ENCODE data around the gene RIOK2. TPM values are rescaled to one million over a fixed set of nuclear protein-coding genes. Genes with fewer than 3 reads are reported as not detected.

The RIOK2 gene
- polyA plus RNA-seq, 1 of the 3 experiments (the other 2 are of a cell fraction): 5.9 TPM

- CTCF ChIA-PET: no interaction called here
- H3K36me3 ChIP-seq (replicated peaks in 1 of 2; ENCODE audit: control insufficient read depth in 1 of 2, insufficient read depth in 2 of 2, low read length in 1 of 2): no peaks in the 10 kb centered on the region
- WGBS (ENCODE audit: low lambda C conversion rate): 75% methylated on average over 2 of the region's 2 CpGs
Measured at GRCh38 chr5:97119007-97119390, 64.0 kb downstream of the RIOK2 start.

DNA sequence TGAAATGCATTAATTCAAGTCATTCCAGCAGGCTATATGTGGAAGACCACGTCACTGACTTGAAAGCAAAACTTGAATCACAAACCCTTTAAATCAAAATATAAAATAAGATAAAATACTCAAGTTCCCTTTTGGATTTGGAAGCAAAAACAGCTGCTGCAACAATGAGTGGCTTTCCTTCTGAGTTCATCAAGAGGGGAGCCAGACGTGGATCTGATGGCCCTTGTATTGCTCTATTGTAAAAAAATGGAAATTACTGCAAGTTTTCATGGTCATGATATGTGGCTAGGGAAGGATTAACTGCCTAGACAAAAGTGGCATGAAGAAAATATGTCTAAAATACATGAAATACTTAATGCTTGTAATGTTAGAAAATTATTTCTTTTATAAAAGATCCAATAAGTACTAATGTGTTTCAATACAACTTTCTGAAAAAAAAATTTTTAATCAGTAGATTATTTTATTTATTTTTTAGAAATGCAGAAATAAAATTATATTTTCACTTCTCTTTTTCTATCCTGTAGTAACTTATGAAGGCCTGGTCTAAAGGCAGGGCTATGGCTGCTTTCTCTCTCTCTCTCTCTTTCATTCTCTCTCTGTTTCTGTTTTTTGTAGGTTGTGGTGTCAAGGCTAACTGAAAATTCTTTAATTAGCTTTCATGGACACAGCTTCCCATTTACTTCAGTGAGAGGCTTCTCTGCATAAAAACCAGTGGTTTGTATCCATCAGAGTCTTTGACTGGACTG is 64.6 kb downstream of the RIOK2 start:
- Histone ChIP-seq H4K20me1 (ENCODE audit: insufficient read depth) (no peaks in the 10 kb centered on the region), H3K9me3 (no peaks in the 10 kb centered on the region), H3K4me1 (ENCODE audit: control insufficient read depth in 1 of 2, insufficient read depth in 2 of 2, low read depth in 1 of 2, low read length in 1 of 2) (peaks cover 0 to 5% of the 10 kb centered on the region in 2 experiments; a peak in 1 of 4 replicates), H2AFZ (ENCODE audit: low read depth) (no peak overlapping the region), H3K9ac (no peak overlapping the region), H3K4me3 (ENCODE audit: low read depth in 2 of 2, low read length in 1 of 2) (no peak overlapping the region), H3K79me2 (ENCODE audit: insufficient read depth) (no peaks in the 10 kb centered on the region), H3F3A (replicated peaks; ENCODE audit: insufficient read depth) (no peaks in the 10 kb centered on the region), H3K27me3 (ENCODE audit: insufficient read depth) (peaks cover 8% of the 10 kb centered on the region; the same call in 1 of the 2 replicates), H3K4me2 (no peak overlapping the region), H3K27ac (ENCODE audit: low read depth in 2 of 2, low read length in 1 of 2) (no peak overlapping the region), H3K36me3 (replicated peaks in 1 of 2; ENCODE audit: control insufficient read depth in 1 of 2, insufficient read depth in 2 of 2, low read length in 1 of 2) (no peaks in the 10 kb centered on the region), H3K9me2 (no peaks in the 10 kb centered on the region)
- WGBS (ENCODE audit: low lambda C conversion rate): 49% methylated on average over 2 of the region's 2 CpGs
- CTCF ChIA-PET: interaction anchor here (1.2 kb wide), 1 partner anchor 20 kb away, joined by 4 read pairs; no protein-coding TSS in a partner anchor
- no peak for DNase-seq
- TF ChIP-seq MXI1 (IDR thresholded peaks at IDR 0.05; ENCODE audit: low read depth, low read length) (no peak), TEAD4 (IDR thresholded peaks at IDR 0.05; ENCODE audit: borderline replicate concordance, insufficient read depth) (no peak), SMC3 (IDR thresholded peaks at IDR 0.05; ENCODE audit: low read depth, low read length) (no peak), NRF1 (IDR thresholded peaks at IDR 0.05; ENCODE audit: low read depth, low read length) (no peak), RAD21 (IDR thresholded peaks at IDR 0.05; ENCODE audit: low read length) (no peak), SIN3A (IDR thresholded peaks at IDR 0.05; ENCODE audit: borderline replicate concordance, low read depth, low read length) (no peak), GABPA (IDR thresholded peaks at IDR 0.05; ENCODE audit: low read depth) (no peak), RXRA (IDR thresholded peaks at IDR 0.05; ENCODE audit: borderline replicate concordance, low read depth) (no peak), GATA2 (CRISPR knock-in tag; IDR thresholded peaks at IDR 0.05) (no peak), MAX (IDR thresholded peaks at IDR 0.05; ENCODE audit: low read depth) (no peak)
- TF ChIP-seq, protein P1, sequence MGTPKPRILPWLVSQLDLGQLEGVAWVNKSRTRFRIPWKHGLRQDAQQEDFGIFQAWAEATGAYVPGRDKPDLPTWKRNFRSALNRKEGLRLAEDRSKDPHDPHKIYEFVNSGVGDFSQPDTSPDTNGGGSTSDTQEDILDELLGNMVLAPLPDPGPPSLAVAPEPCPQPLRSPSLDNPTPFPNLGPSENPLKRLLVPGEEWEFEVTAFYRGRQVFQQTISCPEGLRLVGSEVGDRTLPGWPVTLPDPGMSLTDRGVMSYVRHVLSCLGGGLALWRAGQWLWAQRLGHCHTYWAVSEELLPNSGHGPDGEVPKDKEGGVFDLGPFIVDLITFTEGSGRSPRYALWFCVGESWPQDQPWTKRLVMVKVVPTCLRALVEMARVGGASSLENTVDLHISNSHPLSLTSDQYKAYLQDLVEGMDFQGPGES (IDR thresholded peaks at IDR 0.05; ENCODE audit: low read depth, low read length): no peak
- POLR2A ChIA-PET: no interaction called here

More at GRCh38 chr5:97119007-97119390, 64.0 kb downstream of the RIOK2 start:
- H3K9ac ChIP-seq: no peak overlapping the region
- POLR2A ChIA-PET: no interaction called here
- no peaks in the 10 kb centered on the region for H3F3A ChIP-seq (replicated peaks; ENCODE audit: insufficient read depth)
- DNase-seq: no peak
- no peaks in the 10 kb centered on the region for H3K9me2 ChIP-seq
- H3K4me2 ChIP-seq: no peak overlapping the region
- TF ChIP-seq EP300 (IDR thresholded peaks at IDR 0.05; ENCODE audit: borderline replicate concordance in 1 of 2, low read depth in 1 of 2, low read length in 1 of 2) (no peak), MEF2A (IDR thresholded peaks at IDR 0.05; ENCODE audit: borderline replicate concordance, low read depth) (no peak), TCF12 (IDR thresholded peaks at IDR 0.05) (no peak), RCOR1 (IDR thresholded peaks at IDR 0.05; ENCODE audit: low read length) (no peak), GABPA (IDR thresholded peaks at IDR 0.05; ENCODE audit: low read depth) (no peak), YY1 (IDR thresholded peaks at IDR 0.05; ENCODE audit: low read depth) (no peak), CHD2 (IDR thresholded peaks at IDR 0.05; ENCODE audit: low read length, partially characterized antibody) (no peak), USF1 (IDR thresholded peaks at IDR 0.05; ENCODE audit: borderline replicate concordance, low read depth) (no peak)
- TF ChIP-seq, protein P1 (IDR thresholded peaks at IDR 0.05; ENCODE audit: low read depth, low read length): no peak
- H3K9me3 ChIP-seq: no peaks in the 10 kb centered on the region
- no peak overlapping the region for H3K27ac ChIP-seq (ENCODE audit: low read depth in 2 of 2, low read length in 1 of 2)
- no peak overlapping the region for H2AFZ ChIP-seq (ENCODE audit: low read depth)
- H4K20me1 ChIP-seq (ENCODE audit: insufficient read depth): no peaks in the 10 kb centered on the region
- H3K4me1 ChIP-seq (ENCODE audit: control insufficient read depth in 1 of 2, insufficient read depth in 2 of 2, low read depth in 1 of 2, low read length in 1 of 2): peaks cover 0 to 5% of the 10 kb centered on the region in 2 experiments; a peak in 1 of 4 replicates
- no peak overlapping the region for H3K4me3 ChIP-seq (ENCODE audit: low read depth in 2 of 2, low read length in 1 of 2)
- H3K79me2 ChIP-seq (ENCODE audit: insufficient read depth): no peaks in the 10 kb centered on the region
- H3K27me3 ChIP-seq (ENCODE audit: insufficient read depth): peaks cover 8% of the 10 kb centered on the region; the same call in 1 of the 2 replicates
